Activated CD4-positive, alpha-beta T cell treated with anti-CD3 and anti-CD28 coated beads for 36 hours (primary cell): ENCODE results near the gene PWWP2B. TPM values are rescaled to one million over a fixed set of nuclear protein-coding genes. Genes with fewer than 3 reads are reported as not detected.

ENCODE experiments used
- ATAC-seq: fragments of 200-7000 bp; cut with Tn5 transposase; one replicate; pipeline ENCODE4 v1.10.0; 2021; ENCODE audit warnings: mild to moderate bottlenecking, moderate library complexity
- CTCF ChIA-PET: fragments of 350-600 bp; sonication (Branson Sonifier 250); formaldehyde crosslinking; loops from one replicate; lab custom pipeline; 2021; ENCODE audit warnings: antibody characterized with exemption; lab: Charles Lee
- POLR2A ChIA-PET: fragments of 350-600 bp; sonication (Branson Sonifier 250); formaldehyde crosslinking; loops from one replicate; lab custom pipeline; 2021; ENCODE audit warnings: antibody characterized with exemption, inconsistent platforms; lab: Charles Lee
- DNase-seq: peaks from one replicate; pipeline ENCODE4 v3.0.0-alpha.2; 2020
- H3K27ac Mint-ChIP-seq: one replicate; pipeline ENCODE4 v1.8.0; 2021; ENCODE audit warnings: mixed read lengths
- H3K27me3 Mint-ChIP-seq: one replicate; pipeline ENCODE4 v1.8.0; 2021; ENCODE audit warnings: mixed read lengths
- H3K36me3 Mint-ChIP-seq: one replicate; pipeline ENCODE4 v1.8.0; 2021; ENCODE audit warnings: low read depth, mixed read lengths
- H3K4me1 Mint-ChIP-seq: one replicate; pipeline ENCODE4 v1.8.0; 2021; ENCODE audit warnings: mixed read lengths
- H3K4me3 Mint-ChIP-seq: one replicate; pipeline ENCODE4 v1.8.0; 2021; ENCODE audit warnings: mild to moderate bottlenecking, moderate library complexity, mixed read lengths
- H3K9me3 Mint-ChIP-seq: one replicate; pipeline ENCODE4 v1.8.0; 2021; ENCODE audit warnings: low read depth, mixed read lengths
- intact Hi-C, 2 experiments: fragments of 100-400 bp; cut with DNase I in 1 of 2; cut with micrococcal nuclease in 1 of 2; formaldehyde crosslinking; loops; one replicate each; pipeline versions ENCODE4 v1.14.2 to v1.15.1; 2022 to 2024; cut with DNase I, micrococcal nuclease
- total RNA-seq, 2 experiments: library from RNA; stranded (reverse); gene quantifications; one replicate each; pipeline ENCODE4 v1.2.3, GENCODE V29; 2021

PWWP2B gene
- total RNA-seq, 2 experiments from 2014 or later = 2.4 to 2.9 TPM

DNA sequence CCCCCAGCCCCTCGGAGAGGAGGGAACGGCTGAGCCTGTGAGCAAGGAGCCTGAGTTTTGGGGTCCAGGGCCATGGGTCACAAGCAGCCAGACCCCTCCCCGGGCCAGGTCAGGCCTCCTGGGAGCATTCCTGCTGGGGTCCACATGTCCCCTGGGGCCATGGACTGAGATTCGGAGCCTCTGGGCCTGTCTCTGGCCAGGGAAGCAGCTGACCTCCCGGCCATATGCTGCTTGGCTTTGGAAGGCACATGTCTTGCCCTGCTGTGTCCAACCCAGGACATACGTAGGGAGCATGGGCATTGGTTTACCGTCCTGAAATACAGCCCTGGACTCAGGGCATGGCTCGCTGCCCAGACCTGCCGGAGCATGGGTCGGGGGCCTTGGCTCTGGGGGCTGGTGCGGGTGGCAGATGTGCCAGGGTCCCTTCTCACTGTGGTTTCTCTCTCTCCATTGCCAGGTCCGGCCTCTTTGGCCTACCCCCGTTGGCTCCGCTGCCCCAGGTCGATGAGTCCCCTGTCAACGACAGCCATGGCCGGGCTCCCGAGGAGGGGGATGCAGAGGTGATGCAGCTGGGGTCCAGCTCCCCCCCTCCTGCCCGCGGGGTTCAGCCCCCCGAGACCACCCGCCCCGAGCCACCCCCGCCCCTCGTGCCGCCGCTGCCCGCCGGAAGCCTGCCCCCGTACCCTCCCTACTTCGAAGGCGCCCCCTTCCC lies 7.3 kb downstream of the PWWP2B start:
- Mint-ChIP-seq H3K9me3 (no peaks in the 10 kb centered on the region), H3K27ac (no peak overlapping the region), H3K27me3 (no peaks in the 10 kb centered on the region), H3K4me1 (peaks cover 10% of the 10 kb centered on the region), H3K36me3 (peaks cover 8% of the 10 kb centered on the region), H3K4me3 (no peak overlapping the region)
- CTCF ChIA-PET = no interaction called here
- intact Hi-C loops = no loop called here
- ATAC-seq (no peak), DNase-seq (no peak)
- POLR2A ChIA-PET = no interaction called here

DNA sequence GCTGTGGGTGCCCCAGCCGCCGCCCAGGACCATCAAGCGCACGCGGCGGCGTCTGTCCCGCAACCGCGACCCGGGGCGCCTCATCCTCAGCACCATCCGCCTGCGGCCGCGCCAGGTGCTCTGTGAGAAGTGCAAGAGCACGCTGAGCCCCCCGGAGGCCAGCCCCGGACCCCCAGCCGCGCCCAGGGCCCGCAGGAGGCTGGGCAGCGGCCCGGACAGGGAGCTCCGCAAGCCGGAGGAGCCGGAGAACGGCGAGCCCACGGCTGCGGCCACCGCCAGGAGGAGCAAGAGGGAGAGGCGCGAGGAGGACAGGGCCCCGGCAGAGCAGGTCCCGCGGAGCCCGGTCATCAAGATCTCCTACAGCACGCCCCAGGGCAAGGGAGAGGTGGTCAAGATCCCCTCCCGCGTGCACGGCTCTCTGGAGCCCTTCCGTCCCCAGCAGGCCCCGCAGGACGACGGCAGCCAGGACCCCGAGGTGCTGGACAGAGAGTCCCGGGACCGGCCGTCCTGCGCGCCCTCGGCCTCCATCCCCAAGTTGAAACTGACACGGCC lies 8.0 kb downstream of the PWWP2B start:
- intact Hi-C loops = no loop called here
- Mint-ChIP-seq H3K4me3 (no peak overlapping the region), H3K4me1 (peaks cover 6% of the 10 kb centered on the region), H3K9me3 (no peaks in the 10 kb centered on the region), H3K27ac (no peak overlapping the region), H3K27me3 (no peaks in the 10 kb centered on the region), H3K36me3 (peaks cover 8% of the 10 kb centered on the region)
- ATAC-seq = no peak
- ChIA-PET CTCF (interaction anchor here (0.5 kb wide), 1 partner anchor 32 kb away, joined by 4 read pairs; no protein-coding TSS in a partner anchor), POLR2A (no interaction called here)
- DNase-seq = no peak

GRCh38 chr10:132405463-132405991 lies 8.5 kb downstream of the PWWP2B start:
- POLR2A ChIA-PET = no interaction called here
- Mint-ChIP-seq H3K9me3 (no peaks in the 10 kb centered on the region), H3K36me3 (peaks cover 8% of the 10 kb centered on the region), H3K4me1 (peaks cover 6% of the 10 kb centered on the region), H3K27me3 (no peaks in the 10 kb centered on the region), H3K27ac (no peak overlapping the region), H3K4me3 (no peak overlapping the region)
- DNase-seq (no peak), ATAC-seq (no peak)
- intact Hi-C loops = no loop called here
- CTCF ChIA-PET = interaction anchor here (0.5 kb wide), 1 partner anchor 33 kb away, joined by 4 read pairs; no protein-coding TSS in a partner anchor

DNA sequence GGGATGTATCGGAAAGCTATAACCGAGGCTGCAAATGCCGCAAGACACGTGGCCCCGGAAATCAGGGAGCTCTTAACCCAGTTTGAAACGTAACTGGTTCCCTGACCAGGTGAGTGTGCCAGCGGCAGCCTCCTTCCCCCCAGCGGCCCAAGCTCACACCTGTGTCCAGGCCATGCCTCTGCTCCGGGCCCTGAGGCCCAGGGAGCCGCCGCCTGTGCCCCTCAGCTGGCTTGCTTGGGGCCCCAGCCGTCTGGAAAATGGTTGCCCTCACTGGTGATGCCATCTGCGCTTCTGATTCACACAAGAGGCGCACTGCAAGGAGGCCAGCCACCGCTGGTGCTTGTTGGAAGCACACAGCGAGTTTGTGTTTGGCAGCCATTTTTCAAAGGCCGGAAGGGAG lies 9.2 kb downstream of the PWWP2B start:
- peaks cover 6% of the 10 kb centered on the region for H3K4me1 Mint-ChIP-seq
- no peaks in the 10 kb centered on the region for H3K9me3 Mint-ChIP-seq
- intact Hi-C loops = no loop called here
- DNase-seq (no peak), ATAC-seq (no peak)
- ChIA-PET POLR2A (no interaction called here), CTCF (no interaction called here)
- H3K27me3 Mint-ChIP-seq = no peaks in the 10 kb centered on the region
- no peak overlapping the region for H3K4me3 Mint-ChIP-seq
- no peak overlapping the region for H3K27ac Mint-ChIP-seq
- peaks cover 8% of the 10 kb centered on the region for H3K36me3 Mint-ChIP-seq

GRCh38 chr10:132406750-132407149 lies 9.8 kb downstream of the PWWP2B start:
- no peak for ATAC-seq
- DNase-seq = no peak
- no peaks in the 10 kb centered on the region for H3K27me3 Mint-ChIP-seq
- no peak overlapping the region for H3K4me3 Mint-ChIP-seq
- CTCF ChIA-PET = no interaction called here
- POLR2A ChIA-PET = no interaction called here
- peaks cover 6% of the 10 kb centered on the region for H3K4me1 Mint-ChIP-seq
- H3K9me3 Mint-ChIP-seq = no peaks in the 10 kb centered on the region
- H3K36me3 Mint-ChIP-seq = peaks cover 8% of the 10 kb centered on the region
- no peak overlapping the region for H3K27ac Mint-ChIP-seq
- intact Hi-C loops = no loop called here

GRCh38 chr10:132407243-132407746 lies 10.3 kb downstream of the PWWP2B start:
- peaks cover 8% of the 10 kb centered on the region for H3K36me3 Mint-ChIP-seq
- ChIA-PET POLR2A (no interaction called here), CTCF (no interaction called here)
- intact Hi-C loops = no loop called here
- no peak overlapping the region for H3K27ac Mint-ChIP-seq
- peaks cover 6% of the 10 kb centered on the region for H3K4me1 Mint-ChIP-seq
- no peak for DNase-seq
- no peaks in the 10 kb centered on the region for H3K9me3 Mint-ChIP-seq
- H3K27me3 Mint-ChIP-seq = no peaks in the 10 kb centered on the region
- no peak overlapping the region for H3K4me3 Mint-ChIP-seq
- ATAC-seq = no peak

- Mint-ChIP-seq H3K4me3 (no peak overlapping the region), H3K36me3 (peaks cover 8% of the 10 kb centered on the region), H3K27ac (no peak overlapping the region), H3K27me3 (no peaks in the 10 kb centered on the region), H3K9me3 (no peaks in the 10 kb centered on the region), H3K4me1 (peaks cover 6% of the 10 kb centered on the region)
- intact Hi-C loops = no loop called here
- ATAC-seq (peak; percentile 17), DNase-seq (no peak)
- CTCF ChIA-PET = interaction anchor here (0.6 kb wide), 1 partner anchor 45 kb away, joined by 3 read pairs; no protein-coding TSS in a partner anchor
- POLR2A ChIA-PET = no interaction called here
Observed at GRCh38 chr10:132407846-132408278, 10.9 kb downstream of the PWWP2B start.

DNA sequence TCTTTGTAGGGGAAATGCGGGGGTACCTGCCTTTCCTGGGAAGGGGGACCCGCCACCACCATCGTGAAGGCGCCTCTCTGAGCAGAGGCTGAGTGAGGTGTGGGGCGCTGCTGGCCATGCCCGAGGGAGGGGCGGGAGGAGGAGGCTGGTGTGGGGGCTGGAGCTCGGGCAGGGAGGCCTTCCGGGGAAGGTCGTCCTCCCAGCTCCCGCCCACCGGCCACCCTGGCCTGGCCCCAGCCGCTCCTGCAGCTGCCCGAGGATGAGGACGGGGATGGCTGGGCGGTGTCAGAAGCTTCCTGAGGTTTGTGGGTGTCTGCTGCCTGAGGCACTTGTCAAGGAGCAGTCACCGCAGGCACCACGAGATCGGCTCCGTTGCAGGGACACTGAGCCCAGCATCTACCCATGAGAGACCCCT lies 11.4 kb downstream of the PWWP2B start:
- no peak overlapping the region for H3K27ac Mint-ChIP-seq
- peaks cover 8% of the 10 kb centered on the region for H3K36me3 Mint-ChIP-seq
- DNase-seq (peak; percentile 47), ATAC-seq (peak; percentile 57)
- no peaks in the 10 kb centered on the region for H3K27me3 Mint-ChIP-seq
- H3K4me3 Mint-ChIP-seq = no peak overlapping the region
- intact Hi-C loops = no loop called here
- POLR2A ChIA-PET = no interaction called here
- peaks cover 6% of the 10 kb centered on the region for H3K4me1 Mint-ChIP-seq
- H3K9me3 Mint-ChIP-seq = no peaks in the 10 kb centered on the region
- CTCF ChIA-PET = interaction anchor here (0.6 kb wide), 1 partner anchor 46 kb away, joined by 3 read pairs; no protein-coding TSS in a partner anchor

DNA sequence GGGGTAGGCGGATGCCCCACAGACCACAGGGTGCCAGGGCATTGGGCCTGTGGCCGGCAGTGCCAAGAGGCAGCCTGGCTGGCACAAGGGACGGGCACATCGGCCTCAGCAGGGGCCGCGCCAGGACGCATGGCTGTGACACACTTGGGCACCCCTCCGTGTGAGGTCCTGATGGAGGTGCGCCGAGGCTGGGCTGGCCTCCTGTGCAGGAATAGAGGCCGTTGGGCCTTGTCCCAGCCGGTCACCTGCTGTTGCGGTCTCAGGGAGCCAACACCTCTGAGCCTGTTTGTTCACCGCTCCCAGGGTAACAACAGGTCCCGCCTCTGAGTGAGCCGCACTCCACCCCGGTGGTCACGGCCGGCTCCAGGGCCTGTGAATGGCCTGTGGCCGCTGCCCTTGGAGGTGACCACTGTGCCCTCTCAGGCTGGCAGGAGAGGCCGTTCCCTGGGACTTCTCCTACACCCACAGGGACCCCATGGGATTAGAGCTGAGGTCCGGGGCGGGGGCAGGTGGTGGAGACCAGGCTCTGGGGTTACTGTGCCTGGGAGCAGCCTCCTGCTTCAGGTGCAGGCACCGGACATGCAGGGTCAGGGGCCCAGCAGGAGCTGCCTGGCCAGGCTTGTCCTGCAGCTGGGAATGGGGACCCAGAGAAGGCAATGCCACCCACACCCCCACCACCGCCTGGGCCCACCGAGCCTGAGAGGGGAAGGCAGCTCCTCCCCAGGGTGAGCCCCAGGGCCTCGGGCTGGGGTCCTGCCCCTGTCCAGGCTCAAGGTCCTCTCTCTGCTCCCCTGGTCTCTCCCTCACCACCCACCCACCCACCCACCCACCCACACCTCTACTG lies 12.0 kb downstream of the PWWP2B start:
- no peaks in the 10 kb centered on the region for H3K9me3 Mint-ChIP-seq
- no peak overlapping the region for H3K4me3 Mint-ChIP-seq
- peaks cover 6% of the 10 kb centered on the region for H3K4me1 Mint-ChIP-seq
- ATAC-seq (no peak), DNase-seq (no peak)
- CTCF ChIA-PET = no interaction called here
- H3K36me3 Mint-ChIP-seq = peaks cover 8% of the 10 kb centered on the region
- intact Hi-C loops = no loop called here
- no peak overlapping the region for H3K27ac Mint-ChIP-seq
- no peaks in the 10 kb centered on the region for H3K27me3 Mint-ChIP-seq
- POLR2A ChIA-PET = interaction anchor here (0.6 kb wide), 1 partner anchor 11 kb away, joined by 3 read pairs; no protein-coding TSS in a partner anchor

GRCh38 chr10:132409667-132410028 lies 12.6 kb downstream of the PWWP2B start:
- DNase-seq (no peak), ATAC-seq (no peak)
- H3K27ac Mint-ChIP-seq = no peak overlapping the region
- no peak overlapping the region for H3K4me3 Mint-ChIP-seq
- H3K27me3 Mint-ChIP-seq = no peaks in the 10 kb centered on the region
- CTCF ChIA-PET = no interaction called here
- POLR2A ChIA-PET = no interaction called here
- no peaks in the 10 kb centered on the region for H3K9me3 Mint-ChIP-seq
- peaks cover 5% of the 10 kb centered on the region for H3K36me3 Mint-ChIP-seq
- H3K4me1 Mint-ChIP-seq = peaks cover 6% of the 10 kb centered on the region
- intact Hi-C loops = loop anchor here in 1 of 2 experiments (5.0 kb wide), 1 partner anchor 38 kb away; no protein-coding TSS in a partner anchor

- intact Hi-C loops = loop anchor here in 1 of 2 experiments (5.0 kb wide), 1 partner anchor 37 kb away; no protein-coding TSS in a partner anchor
- no peaks in the 10 kb centered on the region for H3K27me3 Mint-ChIP-seq
- ChIA-PET CTCF (no interaction called here), POLR2A (no interaction called here)
- H3K27ac Mint-ChIP-seq = no peak overlapping the region
- no peaks in the 10 kb centered on the region for H3K9me3 Mint-ChIP-seq
- DNase-seq = no peak
- no peak for ATAC-seq
- peaks cover 6% of the 10 kb centered on the region for H3K36me3 Mint-ChIP-seq
- peaks cover 6% of the 10 kb centered on the region for H3K4me1 Mint-ChIP-seq
- H3K4me3 Mint-ChIP-seq = no peak overlapping the region
Observed at GRCh38 chr10:132410056-132410778, 13.2 kb downstream of the PWWP2B start.
